Kidney epithelial cell (primary cell): ENCODE data around the gene NXN. TPM values are rescaled to one million over a fixed set of nuclear protein-coding genes. Genes with fewer than 3 reads are reported as not detected.
"Not testable (repeated sequence)": the region's sequence is repeated elsewhere in the genome, so short reads cannot be mapped to it uniquely, and the experiment has no call there.

Source experiments
- DNase-seq: peaks from one replicate; pipeline ENCODE4 v3.0.0-alpha.2; 2010; ENCODE audit warnings: low read depth
- H3K27me3 ChIP-seq: 2 replicates; pipeline ENCODE4 v1.6.0; 2011; ENCODE audit warnings: low read length; ENCODE audit not compliant: control insufficient read depth, insufficient read depth
- H3K36me3 ChIP-seq: 2 replicates; pipeline ENCODE4 v1.5.1; 2011; ENCODE audit warnings: low read length; ENCODE audit not compliant: control insufficient read depth, insufficient read depth
- H3K4me3 ChIP-seq: 2 replicates; pipeline ENCODE4 v1.5.1; 2011; ENCODE audit warnings: low read depth, mild to moderate bottlenecking, control low read depth, low read length
- total RNA-seq: library from RNA; depleted of rRNA; stranded (reverse); fragments of >200 nt; gene quantifications from 2 replicates; pipeline ENCODE4 v1.2.3, GENCODE V29; 2015
- TF ChIP-seq, protein P1 (sequence below): IDR thresholded peaks from 2 replicates; pipeline ENCODE4 v1.5.1; 2011; ENCODE audit warnings: mild to moderate bottlenecking, moderate library complexity, low read length, control low read depth, inconsistent platforms; ENCODE audit not compliant: insufficient read depth, poor library complexity, severe bottlenecking

NXN gene
- total RNA-seq, 1 donor from 2014 or later = 34.3 TPM

DNA sequence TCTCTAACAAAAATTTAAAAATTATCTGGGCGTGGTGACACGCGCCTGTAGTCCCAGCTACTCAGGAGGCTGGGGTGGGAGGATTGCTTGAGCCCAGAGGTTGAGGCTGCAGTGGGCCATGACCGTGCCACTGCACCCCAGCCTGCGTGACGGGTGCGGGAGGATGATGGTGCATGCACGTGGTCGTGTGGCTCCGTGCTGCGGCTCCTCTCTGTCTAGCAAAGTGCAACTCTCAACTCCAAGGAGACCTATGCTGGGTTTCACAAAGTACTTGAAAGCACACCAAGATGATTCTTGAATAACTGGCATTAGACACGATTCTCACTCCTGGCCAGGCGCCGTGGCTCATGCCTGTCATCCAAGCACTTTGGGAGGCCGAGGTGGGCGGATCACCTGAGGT is 25.8 kb downstream of the NXN start:
- no peaks in the 10 kb centered on the region for H3K27me3 ChIP-seq
- H3K4me3 ChIP-seq = no peak overlapping the region
- H3K36me3 ChIP-seq = no peaks in the 10 kb centered on the region
- TF ChIP-seq, protein P1, sequence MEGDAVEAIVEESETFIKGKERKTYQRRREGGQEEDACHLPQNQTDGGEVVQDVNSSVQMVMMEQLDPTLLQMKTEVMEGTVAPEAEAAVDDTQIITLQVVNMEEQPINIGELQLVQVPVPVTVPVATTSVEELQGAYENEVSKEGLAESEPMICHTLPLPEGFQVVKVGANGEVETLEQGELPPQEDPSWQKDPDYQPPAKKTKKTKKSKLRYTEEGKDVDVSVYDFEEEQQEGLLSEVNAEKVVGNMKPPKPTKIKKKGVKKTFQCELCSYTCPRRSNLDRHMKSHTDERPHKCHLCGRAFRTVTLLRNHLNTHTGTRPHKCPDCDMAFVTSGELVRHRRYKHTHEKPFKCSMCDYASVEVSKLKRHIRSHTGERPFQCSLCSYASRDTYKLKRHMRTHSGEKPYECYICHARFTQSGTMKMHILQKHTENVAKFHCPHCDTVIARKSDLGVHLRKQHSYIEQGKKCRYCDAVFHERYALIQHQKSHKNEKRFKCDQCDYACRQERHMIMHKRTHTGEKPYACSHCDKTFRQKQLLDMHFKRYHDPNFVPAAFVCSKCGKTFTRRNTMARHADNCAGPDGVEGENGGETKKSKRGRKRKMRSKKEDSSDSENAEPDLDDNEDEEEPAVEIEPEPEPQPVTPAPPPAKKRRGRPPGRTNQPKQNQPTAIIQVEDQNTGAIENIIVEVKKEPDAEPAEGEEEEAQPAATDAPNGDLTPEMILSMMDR = no peak
- no peak for DNase-seq

DNA sequence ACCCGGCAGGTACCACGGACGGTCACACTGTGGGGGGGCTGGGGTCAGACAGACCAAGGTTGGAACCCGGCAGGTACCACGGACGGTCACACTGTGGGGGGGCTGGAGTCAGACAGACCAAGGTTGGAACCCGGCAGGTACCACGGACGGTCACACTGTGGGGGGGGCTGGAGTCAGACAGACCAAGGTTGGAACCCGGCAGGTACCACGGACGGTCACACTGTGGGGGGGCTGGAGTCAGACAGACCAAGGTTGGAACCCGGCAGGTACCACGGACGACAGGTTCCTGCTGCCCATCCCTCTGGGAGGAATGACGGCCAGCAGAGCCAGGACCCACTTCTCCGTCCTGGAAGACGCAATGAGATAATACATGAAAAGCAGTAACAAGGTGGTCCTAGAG is 27.0 kb downstream of the NXN start:
- H3K4me3 ChIP-seq, H3K36me3 ChIP-seq, H3K27me3 ChIP-seq, DNase-seq: not testable (repeated sequence)

DNA sequence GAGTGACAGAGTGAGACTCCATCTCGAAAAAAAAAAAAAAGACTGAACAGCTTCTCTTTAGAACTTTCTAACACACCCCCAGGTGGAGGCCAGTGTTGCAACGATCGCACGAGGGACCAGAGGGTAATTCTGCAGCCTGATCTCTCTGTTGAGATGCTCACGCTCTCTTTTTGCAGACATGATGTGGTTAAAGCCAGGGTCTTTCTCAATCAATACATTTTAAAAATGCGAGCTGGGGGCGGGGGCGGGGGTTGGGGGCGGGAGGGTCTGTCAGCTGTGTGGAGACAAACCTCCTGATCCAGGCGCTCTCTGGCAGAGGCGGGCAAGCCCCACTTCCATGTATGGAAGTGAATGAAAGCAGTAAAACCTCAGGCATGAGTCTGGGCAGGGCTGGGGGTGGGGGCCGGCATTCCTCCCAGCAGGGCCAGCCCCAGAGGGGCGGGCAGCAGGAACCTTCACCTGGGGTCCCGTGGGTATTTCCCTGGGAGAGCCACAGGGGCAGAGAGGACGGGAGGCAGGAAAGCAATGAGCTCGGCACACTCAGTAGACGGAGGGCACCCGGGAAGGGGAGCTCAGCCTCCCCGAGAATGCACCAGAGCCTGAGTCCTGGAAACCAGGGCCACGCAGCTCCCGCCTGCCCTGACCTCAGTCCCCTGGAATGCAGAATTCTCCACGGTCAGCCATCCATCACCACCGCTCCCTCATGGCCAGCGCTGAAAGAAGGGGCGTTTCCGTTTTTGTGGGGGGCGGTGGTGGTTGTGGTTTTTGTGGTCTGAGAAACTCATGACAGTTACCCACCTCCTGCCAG is 28.0 kb downstream of the NXN start:
- Histone ChIP-seq H3K36me3 (peaks cover 1% of the 10 kb centered on the region), H3K4me3 (peak overlapping the region; percentile 6), H3K27me3 (no peaks in the 10 kb centered on the region)
- DNase-seq = peak; percentile 81
- TF ChIP-seq, protein P1 = no peak

DNA sequence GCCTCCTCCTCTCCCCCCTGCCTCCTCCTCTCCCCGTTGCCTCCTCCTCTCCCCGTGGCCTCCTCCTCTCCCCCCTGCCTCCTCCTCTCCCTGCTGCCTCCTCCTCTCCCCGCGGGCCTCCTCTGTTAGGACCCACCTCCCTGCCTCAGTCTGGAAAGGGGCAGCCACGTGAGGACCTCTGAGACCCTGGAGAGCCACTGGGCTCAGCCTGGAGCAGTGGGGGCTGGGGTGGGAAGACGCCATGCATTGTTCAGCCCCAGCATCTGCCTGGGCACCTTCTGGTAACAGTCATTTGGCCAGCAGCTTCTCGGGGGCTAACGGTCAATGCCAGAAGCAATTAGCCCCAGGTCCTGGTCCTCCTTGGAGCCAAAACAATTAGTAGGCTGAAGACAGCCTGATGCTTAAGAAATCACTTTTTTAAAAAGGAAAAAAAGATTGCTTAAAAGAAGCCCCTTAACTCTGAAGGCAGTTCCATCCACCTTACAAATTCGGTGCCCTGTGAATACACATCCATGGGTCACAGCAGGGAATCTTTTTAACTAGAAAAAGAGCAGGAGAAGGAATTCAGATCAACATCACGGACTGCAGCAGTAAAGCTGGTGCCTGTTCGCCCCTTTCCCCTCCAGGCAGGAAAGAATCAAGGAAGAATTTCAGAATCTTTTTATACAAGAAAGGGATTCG is 29.8 kb downstream of the NXN start:
- TF ChIP-seq, protein P1 = no peak
- no peak for DNase-seq
- no peak overlapping the region for H3K4me3 ChIP-seq

GRCh38 chr17:948284-948852 is 31.2 kb downstream of the NXN start:
- H3K27me3 ChIP-seq = no peaks in the 10 kb centered on the region
- DNase-seq = no peak
- TF ChIP-seq, protein P1 = no peak
- H3K36me3 ChIP-seq = peaks cover 1% of the 10 kb centered on the region
- no peak overlapping the region for H3K4me3 ChIP-seq

More for the DNA sequence above, 29.8 kb downstream of the NXN start:
- Histone ChIP-seq H3K36me3 (peaks cover 1% of the 10 kb centered on the region), H3K27me3 (no peaks in the 10 kb centered on the region)

GRCh38 chr17:946510-947236 is 32.9 kb downstream of the NXN start:
- no peak for DNase-seq
- TF ChIP-seq, protein P1 = no peak
- peaks cover 1% of the 10 kb centered on the region for H3K36me3 ChIP-seq
- no peaks in the 10 kb centered on the region for H3K27me3 ChIP-seq
- H3K4me3 ChIP-seq = no peak overlapping the region
